HepG2 (cell line): ENCODE data around the gene BTBD6. TPM values are rescaled to one million over a fixed set of nuclear protein-coding genes. Genes with fewer than 3 reads are reported as not detected.

ENCODE experiments used
- AKAP8 ChIP-seq: sonication (generic); formaldehyde crosslinking; IDR thresholded peaks from 2 replicates; pipeline ENCODE4 v1.5.1; 2020; ENCODE audit warnings: mild to moderate bottlenecking, missing genetic modification reagents
- CHCHD3 ChIP-seq: sonication (generic); formaldehyde crosslinking; IDR thresholded peaks from 2 replicates; pipeline ENCODE4 v1.8.0; 2022; ENCODE audit warnings: mild to moderate bottlenecking, missing genetic modification reagents, moderate library complexity
- ELF3 ChIP-seq: IDR thresholded peaks from 2 replicates; pipeline ENCODE4 v1.6.1; 2016; ENCODE audit warnings: missing genetic modification reagents, missing compliant biosample characterization
- FLYWCH1 ChIP-seq: sonication (generic); formaldehyde crosslinking; IDR thresholded peaks from 2 replicates; pipeline ENCODE4 v1.8.1; 2023; ENCODE audit warnings: mild to moderate bottlenecking, missing genetic modification reagents
- FOXA1 ChIP-seq, 2 experiments: fragments of 450-650 bp in 1 of 2; sonication (generic) in 1 of 2; formaldehyde crosslinking in 1 of 2; IDR thresholded peaks; 2 replicates each; pipeline versions ENCODE4 v1.4.0 to v1.6.1; 2016 to 2020; ENCODE audit warnings: missing genetic modification reagents in 1 of 2
- HOXA3 ChIP-seq: sonication (generic); formaldehyde crosslinking; IDR thresholded peaks from 2 replicates; pipeline ENCODE4 v1.5.0; 2020; ENCODE audit warnings: missing genetic modification reagents
- ONECUT2 ChIP-seq: sonication (generic); formaldehyde crosslinking; IDR thresholded peaks from 2 replicates; pipeline ENCODE4 v1.4.0; 2020; ENCODE audit warnings: missing genetic modification reagents
- PLRG1 ChIP-seq: fragments of 450-650 bp; conservative IDR thresholded peaks from 2 replicates; pipeline ENCODE4 v1.6.1; 2016
- TCF12 ChIP-seq, 2 experiments: fragments of 450-650 bp in 1 of 2; sonication (generic) in 1 of 2; formaldehyde crosslinking in 1 of 2; IDR thresholded peaks; 2 replicates each; pipeline versions ENCODE4 v1.6.1 to v1.8.0; 2017 to 2022; ENCODE audit warnings: antibody characterized with exemption in 1 of 2, mild to moderate bottlenecking in 1 of 2, missing genetic modification reagents in 1 of 2, moderate library complexity in 1 of 2
- ZC3H4 ChIP-seq: sonication (generic); formaldehyde crosslinking; IDR thresholded peaks from 2 replicates; pipeline ENCODE4 v1.4.0; 2020; ENCODE audit warnings: missing genetic modification reagents, borderline replicate concordance
- ZNF382 ChIP-seq: sonication (generic); formaldehyde crosslinking; IDR thresholded peaks from 2 replicates; pipeline ENCODE4 v1.5.0; 2020; ENCODE audit warnings: missing genetic modification reagents, mild to moderate bottlenecking, borderline replicate concordance
- polyA plus RNA-seq, 8 experiments: library from polyadenylated mRNA; depleted of rRNA in 3 of 8; stranded (reverse) in 7 of 8; unstranded in 1 of 8; fragments of >200 nt; fragmentation: Illumina TruSeq in 4 of 8; extraction: Trizol in 4 of 8; gene quantifications; 2 replicates each; pipeline versions ENCODE4 v1.2.1 to v1.2.3, GENCODE V29; 2011 to 2016; ENCODE audit warnings: low read depth in 4 of 8, missing spikeins in 1 of 8, mixed read lengths in 1 of 8; ENCODE audit not compliant: insufficient read depth in 1 of 8
- total RNA-seq, 5 experiments: library from RNA; depleted of rRNA; stranded (reverse); fragments of >200 nt; fragmentation: Illumina TruSeq; extraction: Trizol; gene quantifications; 2 replicates each; pipeline ENCODE4 v1.2.3, GENCODE V29; 2016; ENCODE audit warnings: low read depth in 1 of 5
- TF ChIP-seq, protein P1 (sequence below): sonication (generic); formaldehyde crosslinking; IDR thresholded peaks from 2 replicates; pipeline ENCODE4 v1.4.0; 2020; ENCODE audit warnings: low read depth, mild to moderate bottlenecking, missing genetic modification reagents
- TF ChIP-seq, protein P2 (sequence below): sonication (generic); formaldehyde crosslinking; IDR thresholded peaks from 2 replicates; pipeline ENCODE4 v1.5.1; 2020; ENCODE audit warnings: missing genetic modification reagents, mild to moderate bottlenecking, borderline replicate concordance

Gene BTBD6
- total and polyA plus RNA-seq, 2 of the 13 experiments (the other 11 are each of a cell fraction or from before 2014, with no cell fraction given) = not detected

DNA sequence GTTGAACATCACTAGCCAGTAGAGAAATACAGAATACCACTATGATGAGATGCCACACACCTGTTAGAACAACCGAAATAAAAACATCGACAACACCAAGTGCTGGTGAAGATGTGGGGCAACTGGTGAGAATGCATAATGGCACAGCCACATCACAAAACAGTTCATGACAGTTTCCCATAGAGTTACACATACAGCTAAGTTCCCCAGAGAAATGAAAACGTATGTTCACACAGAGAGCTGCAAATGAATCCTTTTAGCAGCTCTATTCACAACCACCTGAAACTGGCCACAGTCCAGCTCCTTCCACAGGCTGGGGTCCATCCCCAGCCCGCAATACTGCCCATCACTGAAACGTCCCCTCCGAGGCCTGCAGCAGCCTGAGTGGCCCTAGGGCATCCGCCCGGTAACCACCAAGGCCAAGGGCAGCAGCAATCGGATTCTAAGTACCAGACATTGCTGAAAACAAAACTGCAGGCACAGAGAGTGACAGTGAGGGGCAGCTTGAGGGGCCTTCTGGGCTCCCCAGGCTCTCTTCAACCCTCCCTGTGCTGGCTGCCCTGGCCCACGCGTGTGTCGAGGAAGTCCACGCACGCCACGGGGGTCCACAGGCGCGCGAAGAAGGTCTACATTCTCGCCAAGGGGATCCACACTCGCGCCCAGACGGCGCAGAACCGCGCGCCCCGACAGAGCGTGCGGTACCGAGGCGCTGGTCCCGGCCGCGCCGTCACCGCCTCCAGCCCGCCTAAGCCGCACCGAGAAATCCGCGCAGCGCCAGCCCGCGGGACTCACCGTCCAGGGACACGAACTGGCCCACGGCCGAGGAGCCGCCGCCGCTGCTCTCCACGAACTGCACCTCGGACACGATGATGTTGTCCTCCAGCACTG is 51.6 kb downstream of the BTBD6 start (continued):
- TF ChIP-seq FOXA1 (IDR thresholded peaks at IDR 0.05) (no peak), FOXA1 (CRISPR knock-in tag; IDR thresholded peaks at IDR 0.05) (no peak), TCF12 (IDR thresholded peaks at IDR 0.05) (no peak), TCF12 (CRISPR knock-in tag; IDR thresholded peaks at IDR 0.05) (no peak), ELF3 (CRISPR knock-in tag) (no peak), AKAP8 (CRISPR knock-in tag) (no peak), HOXA3 (no peak), FLYWCH1 (CRISPR knock-in tag) (no peak), ZNF382 (no peak), PLRG1 (no peak), CHCHD3 (CRISPR knock-in tag) (no peak), ONECUT2 (CRISPR knock-in tag) (no peak), ZC3H4 (CRISPR knock-in tag) (no peak)
- TF ChIP-seq, protein P1, sequence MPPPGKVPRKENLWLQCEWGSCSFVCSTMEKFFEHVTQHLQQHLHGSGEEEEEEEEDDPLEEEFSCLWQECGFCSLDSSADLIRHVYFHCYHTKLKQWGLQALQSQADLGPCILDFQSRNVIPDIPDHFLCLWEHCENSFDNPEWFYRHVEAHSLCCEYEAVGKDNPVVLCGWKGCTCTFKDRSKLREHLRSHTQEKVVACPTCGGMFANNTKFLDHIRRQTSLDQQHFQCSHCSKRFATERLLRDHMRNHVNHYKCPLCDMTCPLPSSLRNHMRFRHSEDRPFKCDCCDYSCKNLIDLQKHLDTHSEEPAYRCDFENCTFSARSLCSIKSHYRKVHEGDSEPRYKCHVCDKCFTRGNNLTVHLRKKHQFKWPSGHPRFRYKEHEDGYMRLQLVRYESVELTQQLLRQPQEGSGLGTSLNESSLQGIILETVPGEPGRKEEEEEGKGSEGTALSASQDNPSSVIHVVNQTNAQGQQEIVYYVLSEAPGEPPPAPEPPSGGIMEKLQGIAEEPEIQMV (CRISPR knock-in tag) = no peak
- TF ChIP-seq, protein P2, sequence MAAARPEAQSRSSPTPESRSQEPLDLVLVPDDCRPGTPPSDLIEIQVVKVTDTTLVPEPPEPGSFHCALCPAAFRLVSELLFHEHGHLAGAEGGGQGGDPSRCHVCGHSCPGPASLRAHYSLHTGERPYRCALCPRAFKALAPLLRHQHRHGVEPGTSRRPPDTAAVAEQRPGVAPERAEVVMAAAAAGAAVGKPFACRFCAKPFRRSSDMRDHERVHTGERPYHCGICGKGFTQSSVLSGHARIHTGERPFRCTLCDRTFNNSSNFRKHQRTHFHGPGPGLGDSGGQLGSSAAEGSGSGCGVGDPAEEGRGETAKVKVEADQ (CRISPR knock-in tag) = peak; percentile 11; the same call in 1 of the 2 replicates

Other genes with a start within 250 kb of the BTBD6 start
- 42.1 and 43.1 TPM in 2 replicates for gene CDCA4, start 227.4 kb upstream of the BTBD6 start, total RNA-seq (2016; rRNA removed; fragmentation: Illumina TruSeq; extraction: Trizol)
- gene CDCA4, start 227.4 kb upstream of the BTBD6 start, polyA plus RNA-seq (2011; rRNA removed) = 17.7 and 19.7 TPM in 2 replicates
- not detected in 2 replicates for gene GPR132, start 183.1 kb upstream of the BTBD6 start, total RNA-seq (2016; rRNA removed; fragmentation: Illumina TruSeq; extraction: Trizol)
- not detected in 2 replicates for gene GPR132, start 183.1 kb upstream of the BTBD6 start, polyA plus RNA-seq (2011; rRNA removed)
- gene JAG2, start 79.8 kb upstream of the BTBD6 start, total RNA-seq (2016; rRNA removed; fragmentation: Illumina TruSeq; extraction: Trizol) = 0.04 TPM in 1 of 2 replicates, not detected in the other
- 0.16 and 0.22 TPM in 2 replicates for gene JAG2, start 79.8 kb upstream of the BTBD6 start, polyA plus RNA-seq (2011; rRNA removed)
- gene NUDT14, start 67.2 kb upstream of the BTBD6 start, total RNA-seq (2016; rRNA removed; fragmentation: Illumina TruSeq; extraction: Trizol) = 4.0 and 5.8 TPM in 2 replicates
- gene NUDT14, start 67.2 kb upstream of the BTBD6 start, polyA plus RNA-seq (2011; rRNA removed) = 6.1 and 6.7 TPM in 2 replicates
- gene BRF1, start 52.5 kb downstream of the BTBD6 start, total RNA-seq (2016; rRNA removed; fragmentation: Illumina TruSeq; extraction: Trizol) = 6.4 and 11.0 TPM in 2 replicates
- 5.1 and 5.7 TPM in 2 replicates for gene BRF1, start 52.5 kb downstream of the BTBD6 start, polyA plus RNA-seq (2011; rRNA removed)
- gene PACS2, start 66.2 kb downstream of the BTBD6 start, total RNA-seq (2016; rRNA removed; fragmentation: Illumina TruSeq; extraction: Trizol) = 14.6 and 23.6 TPM in 2 replicates
- gene PACS2, start 66.2 kb downstream of the BTBD6 start, polyA plus RNA-seq (2011; rRNA removed) = 27.6 and 33.7 TPM in 2 replicates
- 0.27 and 0.55 TPM in 2 replicates for gene TEX22, start 150.0 kb downstream of the BTBD6 start, total RNA-seq (2016; rRNA removed; fragmentation: Illumina TruSeq; extraction: Trizol)
- gene TEX22, start 150.0 kb downstream of the BTBD6 start, polyA plus RNA-seq (2011; rRNA removed) = 0.07 and 0.16 TPM in 2 replicates
- 19.1 and 35.2 TPM in 2 replicates for gene MTA1, start 171.3 kb downstream of the BTBD6 start, total RNA-seq (2016; rRNA removed; fragmentation: Illumina TruSeq; extraction: Trizol)
- gene MTA1, start 171.3 kb downstream of the BTBD6 start, polyA plus RNA-seq (2011; rRNA removed) = 85.7 and 85.8 TPM in 2 replicates
- 32.1 and 37.9 TPM in 2 replicates for gene CRIP2, start 226.3 kb downstream of the BTBD6 start, total RNA-seq (2016; rRNA removed; fragmentation: Illumina TruSeq; extraction: Trizol)
- gene CRIP2, start 226.3 kb downstream of the BTBD6 start, polyA plus RNA-seq (2011; rRNA removed) = 18.0 and 31.6 TPM in 2 replicates
- gene CRIP1, start 238.4 kb downstream of the BTBD6 start, total RNA-seq (2016; rRNA removed; fragmentation: Illumina TruSeq; extraction: Trizol) = 53.9 and 59.7 TPM in 2 replicates
- 59.5 and 62.2 TPM in 2 replicates for gene CRIP1, start 238.4 kb downstream of the BTBD6 start, polyA plus RNA-seq (2011; rRNA removed)
- 20.7 and 27.4 TPM in 2 replicates for gene TEDC1, start 242.7 kb downstream of the BTBD6 start, total RNA-seq (2016; rRNA removed; fragmentation: Illumina TruSeq; extraction: Trizol)
- 5.7 and 7.3 TPM in 2 replicates for gene TEDC1, start 242.7 kb downstream of the BTBD6 start, polyA plus RNA-seq (2011; rRNA removed)